Measurements from ENCODE around the gene GM2A.
"Not testable (repeated sequence)": the region's sequence is repeated elsewhere in the genome, so short reads cannot be mapped to it uniquely, and the experiment has no call there.

GM2A gene

DNA sequence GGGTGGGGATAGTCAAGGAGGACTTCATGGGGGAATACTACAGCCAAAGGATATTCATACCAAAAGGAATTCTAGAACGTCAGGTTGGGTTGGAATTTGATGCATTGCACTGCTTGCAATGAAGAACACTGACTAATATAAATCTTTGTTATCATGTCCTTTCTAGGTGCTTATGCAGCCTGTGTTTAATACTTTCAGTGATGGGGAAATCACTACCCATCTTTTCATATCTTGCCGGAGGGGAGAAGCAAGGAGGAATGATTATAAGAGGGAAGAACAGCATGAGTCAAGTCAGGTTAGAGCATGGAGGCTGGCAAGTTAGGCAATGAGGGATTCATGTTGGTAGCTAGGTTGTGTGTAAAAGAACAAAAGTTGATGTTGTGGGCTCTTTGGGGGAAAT, 24.0 kb upstream of the GM2A start:
- DNase-seq (ENCODE audit: low read depth in 3 of 3), result no peak

DNA sequence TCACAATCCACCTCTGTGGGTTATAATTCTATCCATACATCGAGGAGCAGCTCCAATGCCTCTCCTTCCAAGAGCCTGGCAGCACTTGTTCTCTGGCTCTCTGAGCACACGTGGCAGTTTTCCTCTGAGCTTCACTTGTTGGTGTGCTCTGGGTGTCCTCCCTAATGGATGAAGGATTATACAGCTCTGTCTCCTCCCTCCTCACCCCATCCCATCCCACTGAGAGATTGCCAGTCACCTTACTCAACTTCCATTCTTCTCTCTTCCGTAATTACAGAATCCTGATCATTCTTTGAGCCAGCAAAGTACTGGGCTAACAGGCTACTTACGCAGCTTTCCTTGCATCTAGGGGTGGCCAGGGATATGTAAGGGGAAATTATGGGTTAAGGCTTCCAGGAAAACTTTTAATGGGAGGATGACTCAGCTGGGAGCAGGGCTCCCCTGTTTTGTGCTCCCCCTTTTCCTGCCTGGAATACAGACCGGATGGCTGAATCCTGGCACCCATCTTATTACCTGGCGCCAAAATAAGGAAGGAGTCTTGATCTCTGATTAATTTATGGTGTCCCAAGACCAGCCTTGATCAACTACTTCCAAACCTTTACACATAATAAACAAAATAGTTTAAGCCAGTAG, 22.8 kb upstream of the GM2A start:
- no peak for DNase-seq (ENCODE audit: low read depth in 3 of 3)

- no peak for DNase-seq (ENCODE audit: low read depth in 3 of 3)
Observed at GRCh38 chr5:151231359-151231758, 21.6 kb upstream of the GM2A start.

GRCh38 chr5:151233616-151234085, 19.3 kb upstream of the GM2A start:
- no peak for DNase-seq (ENCODE audit: low read depth in 3 of 3)

DNA sequence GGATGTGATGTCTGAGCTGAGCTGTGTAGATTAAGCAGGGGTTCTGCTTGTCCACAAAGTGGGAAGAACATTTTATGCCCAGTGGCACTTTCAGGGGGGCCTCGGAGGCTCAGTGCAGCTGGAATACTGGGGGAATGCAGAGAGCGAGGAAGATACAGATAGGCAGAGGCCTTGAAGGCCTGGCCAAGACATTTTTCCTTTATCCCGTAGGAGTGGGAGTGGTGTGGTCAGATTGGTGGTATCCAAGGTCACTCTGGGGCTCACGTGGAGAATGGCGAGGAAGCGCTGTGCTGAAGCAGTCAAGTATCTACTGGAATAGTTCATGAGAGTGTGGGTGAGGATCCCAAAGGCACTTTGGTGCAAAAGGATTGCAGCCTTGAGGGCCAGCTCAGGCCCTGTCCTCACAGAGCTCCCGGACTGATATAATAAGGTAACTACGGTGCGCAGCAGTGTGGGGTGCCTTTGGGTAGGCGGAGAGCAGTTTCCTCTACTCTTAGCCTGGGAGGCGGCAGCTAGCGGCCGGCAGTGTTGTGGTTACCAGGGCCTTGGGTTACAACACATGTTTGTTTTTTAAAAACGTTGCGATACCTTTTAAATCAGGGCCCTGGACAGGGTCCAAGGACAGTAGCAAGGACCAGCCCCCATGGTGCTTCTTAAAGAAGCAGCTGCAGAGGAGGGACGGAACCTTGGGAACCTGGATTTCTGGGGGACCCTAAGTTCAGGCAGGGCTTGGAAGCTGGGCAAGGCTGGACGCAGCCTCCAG, 18.3 kb upstream of the GM2A start:
- no peak for DNase-seq (ENCODE audit: low read depth in 3 of 3)

- not testable (repeated sequence) for DNase-seq (ENCODE audit: low read depth in 3 of 3)
Observed at GRCh38 chr5:151235239-151235571, 17.8 kb upstream of the GM2A start.

- DNase-seq (ENCODE audit: low read depth in 3 of 3), result no peak
Observed at GRCh38 chr5:151236888-151237287, 16.1 kb upstream of the GM2A start.

DNA sequence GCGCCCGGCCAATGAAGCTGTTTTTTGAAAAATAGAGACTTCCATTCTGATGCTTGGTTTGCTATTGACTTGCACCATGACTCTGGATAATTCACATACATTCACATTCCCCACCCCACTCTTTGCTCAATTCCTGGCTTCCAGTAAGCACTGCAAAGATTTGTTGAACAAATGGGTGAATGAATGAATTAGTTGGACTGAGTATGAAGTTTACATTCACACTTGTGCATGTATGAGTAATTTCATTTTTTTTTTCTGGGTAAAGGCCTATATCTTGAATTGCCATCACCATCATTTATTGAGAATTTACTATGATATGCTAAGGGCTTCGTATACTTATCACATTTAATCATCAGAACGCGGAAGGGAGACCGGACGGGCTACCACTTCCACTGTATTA, 15.3 kb upstream of the GM2A start:
- no peak for DNase-seq (ENCODE audit: low read depth in 3 of 3)

- DNase-seq (ENCODE audit: low read depth in 3 of 3), result no peak
Observed at GRCh38 chr5:151238303-151238741, 14.7 kb upstream of the GM2A start.

GRCh38 chr5:151239237-151239861, 13.6 kb upstream of the GM2A start:
- DNase-seq (ENCODE audit: low read depth in 3 of 3), result peak in 1 of 3 experiments; percentile 33

DNA sequence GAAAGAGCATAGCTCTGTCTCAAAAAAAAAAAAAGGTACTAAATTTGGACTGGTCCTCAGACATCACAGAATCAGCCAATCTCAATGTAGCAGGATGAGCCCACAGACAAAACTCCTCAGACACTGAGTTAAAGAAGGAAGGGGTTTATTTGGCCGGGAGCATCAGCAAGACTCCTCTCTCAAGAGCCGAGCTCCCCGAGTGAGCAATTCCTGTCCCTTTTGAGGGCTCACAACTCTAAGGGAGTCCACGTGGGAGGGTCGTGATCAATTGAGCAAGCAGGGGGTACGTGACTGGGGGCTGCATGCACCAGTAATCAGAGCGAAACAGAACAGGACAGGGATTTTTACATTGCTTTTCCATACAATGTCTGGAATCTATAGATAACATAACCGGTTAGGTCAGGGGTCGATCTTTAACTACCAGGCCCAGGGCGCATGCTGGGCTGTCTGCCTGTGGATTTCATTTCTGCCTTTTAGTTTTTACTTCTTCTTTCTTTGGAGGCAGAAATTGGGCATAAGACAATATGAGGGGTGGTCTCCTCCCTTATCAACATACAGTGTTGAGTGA, 12.6 kb upstream of the GM2A start:
- not testable (repeated sequence) for DNase-seq (ENCODE audit: low read depth in 3 of 3)

DNA sequence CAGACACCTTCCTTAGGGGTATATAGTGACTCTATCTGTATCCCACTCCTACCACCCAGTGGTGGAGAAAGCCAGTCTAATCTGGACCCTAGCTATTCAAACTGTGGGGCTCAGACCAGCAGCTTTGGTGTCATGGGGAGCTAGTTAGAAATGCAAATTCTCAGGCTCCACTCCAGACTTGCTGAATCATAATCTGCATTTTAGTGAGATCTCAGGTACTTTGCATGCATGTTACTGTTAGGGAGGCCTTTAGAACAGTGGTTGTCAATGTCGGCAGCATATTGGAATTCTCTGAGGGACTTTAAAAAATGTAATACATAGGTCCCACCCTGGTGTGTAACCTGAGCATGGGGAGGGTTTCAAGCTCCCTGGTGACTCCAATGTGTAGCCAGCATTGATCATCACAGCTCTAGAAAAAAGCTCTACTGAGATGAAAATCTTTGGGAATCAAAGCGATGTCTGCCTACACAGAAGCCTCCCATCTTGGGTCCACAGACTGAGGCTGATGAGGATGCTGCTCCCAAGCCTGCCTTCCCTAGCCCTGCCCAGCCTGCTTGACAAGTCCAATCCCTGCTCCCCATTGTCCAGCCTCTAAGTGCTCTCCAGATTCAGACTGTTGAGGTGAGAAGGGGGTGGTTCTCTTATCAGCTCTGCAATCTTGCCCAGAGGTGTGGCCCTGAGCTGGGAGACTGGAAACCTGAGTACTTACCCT, 11.9 kb upstream of the GM2A start:
- DNase-seq (ENCODE audit: low read depth in 3 of 3), result no peak

DNA sequence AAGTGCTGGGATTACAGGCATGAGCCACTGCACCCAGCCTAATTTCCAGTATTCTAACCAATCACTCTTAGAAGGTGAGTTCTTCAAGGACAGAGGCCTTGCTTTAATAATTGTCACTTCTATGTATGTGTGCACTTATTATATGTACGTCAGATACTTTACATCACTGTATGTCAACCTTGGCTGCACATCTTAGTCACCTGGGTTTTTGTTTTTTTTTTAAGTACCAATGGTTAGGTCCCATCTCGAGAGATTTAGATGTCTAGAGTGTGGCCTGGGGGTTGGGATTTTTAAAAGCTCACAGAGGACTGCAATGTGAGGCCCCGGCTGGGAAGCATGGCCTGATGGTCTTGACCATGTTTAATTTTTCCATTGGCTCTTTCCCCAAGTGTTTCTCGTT, 9.9 kb upstream of the GM2A start:
- no peak for DNase-seq (ENCODE audit: low read depth in 3 of 3)

- no peak for DNase-seq (ENCODE audit: low read depth in 3 of 3)
Observed at GRCh38 chr5:151243564-151243963, 9.4 kb upstream of the GM2A start.

- DNase-seq (ENCODE audit: low read depth in 3 of 3), result no peak
Observed at GRCh38 chr5:151244206-151244605, 8.8 kb upstream of the GM2A start.

DNA sequence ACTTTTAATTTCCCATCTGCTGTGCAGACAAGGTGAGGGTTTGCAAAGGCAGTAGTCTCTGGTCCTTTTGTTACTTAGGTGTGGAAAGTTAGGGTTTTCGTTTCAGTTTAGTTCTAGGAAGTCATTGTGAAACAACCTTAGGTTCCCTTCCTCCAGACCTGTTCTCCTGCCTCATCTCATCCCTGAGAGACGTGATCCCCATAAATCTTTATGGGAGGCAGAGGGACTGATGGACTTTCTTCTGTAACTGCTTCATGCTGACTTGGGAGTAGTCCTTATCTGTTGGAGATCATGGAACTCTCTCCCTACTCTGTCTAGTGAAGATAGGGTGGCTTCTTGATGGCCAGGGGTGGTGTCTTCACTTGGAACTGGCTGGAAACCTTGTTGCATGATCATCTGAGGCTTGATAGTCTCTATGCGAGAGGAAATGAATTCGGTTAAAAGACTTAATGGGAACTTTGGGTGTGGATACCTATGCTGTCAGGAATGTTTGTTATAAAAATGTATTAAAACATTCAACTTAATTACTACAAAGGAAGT, 7.2 kb upstream of the GM2A start:
- DNase-seq (ENCODE audit: low read depth in 3 of 3), result no peak

DNA sequence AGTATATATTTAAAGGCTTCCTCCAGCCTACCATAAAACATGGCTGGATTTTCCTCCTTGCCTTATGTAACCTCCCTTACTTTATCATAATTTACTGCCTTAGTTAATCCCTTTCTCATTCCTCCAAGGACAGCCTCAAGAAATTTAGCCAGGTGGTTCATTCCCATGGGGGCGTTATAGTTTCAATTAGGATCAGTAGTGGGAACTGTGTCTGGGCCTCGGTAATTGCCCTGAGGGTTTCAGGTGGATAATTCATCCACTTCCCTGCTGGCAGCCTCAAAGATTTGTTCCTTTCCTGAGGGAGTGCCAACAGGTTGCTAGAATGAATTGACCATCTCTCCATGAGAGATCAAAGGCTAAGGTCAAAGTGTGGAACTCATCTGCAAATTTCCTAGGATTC, 4.3 kb upstream of the GM2A start:
- DNase-seq (ENCODE audit: low read depth in 3 of 3), result no peak

DNA sequence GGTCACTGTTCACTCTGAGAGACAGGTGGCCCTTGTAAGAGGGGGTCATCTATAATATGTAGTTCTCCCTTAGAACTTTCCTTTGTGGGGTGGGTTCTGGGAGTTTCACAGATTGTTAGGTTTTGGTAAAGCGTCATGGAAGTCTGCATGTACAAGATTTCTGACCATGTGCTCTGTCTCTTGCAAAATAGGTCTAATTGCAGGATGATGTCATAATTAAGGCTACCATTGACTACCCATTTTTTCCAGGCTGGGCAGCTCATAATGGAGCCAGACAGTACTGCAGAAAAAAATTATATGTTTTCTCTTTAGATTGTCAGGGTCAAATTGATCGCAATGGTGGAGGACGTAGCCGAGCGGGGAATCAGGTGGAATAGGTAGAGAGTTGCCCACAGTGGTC, 3.7 kb upstream of the GM2A start:
- DNase-seq (ENCODE audit: low read depth in 3 of 3), result no peak

- DNase-seq (ENCODE audit: low read depth in 3 of 3), result no peak
Observed at GRCh38 chr5:151250346-151251000, 2.5 kb upstream of the GM2A start.

GRCh38 chr5:151251001-151251551, 1.9 kb upstream of the GM2A start:
- DNase-seq (ENCODE audit: low read depth in 3 of 3), result peak in 1 of 3 experiments; percentile 8

- no peak for DNase-seq (ENCODE audit: low read depth in 3 of 3)
Observed at GRCh38 chr5:151251621-151252020, 1.4 kb upstream of the GM2A start.
